Measurements from ENCODE around the gene ZIC3. TPM values are rescaled to one million over a fixed set of nuclear protein-coding genes. Genes with fewer than 3 reads are reported as not detected.
"Not testable (repeated sequence)": the region's sequence is repeated elsewhere in the genome, so short reads cannot be mapped to it uniquely, and the experiment has no call there.

ZIC3 gene
- total RNA-seq (not detected), total RNA-seq (0 reads per million in 2 donors)

DNA sequence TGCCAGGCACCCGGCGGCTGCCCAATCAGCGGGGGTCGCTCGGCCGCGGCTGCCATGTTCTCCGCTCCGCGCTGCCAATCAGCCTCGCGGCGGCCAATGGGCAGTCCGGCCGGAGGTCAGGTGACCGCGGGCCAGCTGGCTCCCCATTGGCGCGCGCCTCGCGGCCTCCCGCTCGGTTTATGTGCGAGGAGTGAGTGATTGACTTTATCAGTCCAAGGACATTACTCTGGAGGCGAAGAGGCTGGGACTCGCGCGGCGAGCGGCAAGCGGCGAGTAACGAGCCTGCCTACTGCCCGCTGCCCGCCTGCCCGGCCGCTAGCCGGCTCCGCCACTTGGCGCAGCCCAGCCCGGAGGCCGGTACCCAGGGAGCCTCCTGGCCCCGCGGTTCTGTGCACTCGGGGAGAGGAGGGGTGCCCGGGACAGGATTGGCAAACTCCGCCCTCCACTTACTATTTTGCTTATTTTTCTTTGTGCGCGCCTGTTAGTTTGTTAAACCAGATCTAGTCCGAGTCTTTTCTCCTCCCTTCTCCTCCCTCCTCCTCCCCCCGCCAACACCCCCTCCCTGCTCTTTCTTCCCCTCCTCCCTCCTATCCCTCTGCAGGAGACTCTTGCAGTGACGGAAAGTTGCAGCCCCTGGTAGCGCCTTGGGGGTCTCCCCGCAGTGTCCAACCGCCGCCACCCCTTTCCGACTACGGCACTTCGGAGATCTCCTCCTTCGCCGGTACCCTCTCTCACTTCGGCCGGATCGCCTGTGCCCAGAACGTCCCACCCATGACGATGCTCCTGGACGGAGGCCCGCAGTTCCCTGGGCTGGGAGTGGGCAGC, at the start of gene ZIC3:
Gene ZIC3 (plus strand): TSS at position 207 of the 825 bp plus-strand sequence. CDS start 565 bp downstream, at position 772.
- no peaks in the 10 kb centered on the region for H3K36me3 Mint-ChIP-seq (ENCODE audit: low read depth)
- peak within 1 kb of the TSS; percentile 37 for H3K4me3 Mint-ChIP-seq
- peaks cover 42% of the 10 kb centered on the region for H3K27me3 Mint-ChIP-seq
- DNase-seq (no peak), ATAC-seq (no peak)
- H3K9me3 ChIP-seq (ENCODE audit: control insufficient read depth, low read length, poor library complexity, severe bottlenecking), result no peaks in the 10 kb centered on the region
- no peak within 1 kb of the TSS for H3K27ac Mint-ChIP-seq
- H3K4me1 Mint-ChIP-seq, result peaks cover 4% of the 10 kb centered on the region

DNA sequence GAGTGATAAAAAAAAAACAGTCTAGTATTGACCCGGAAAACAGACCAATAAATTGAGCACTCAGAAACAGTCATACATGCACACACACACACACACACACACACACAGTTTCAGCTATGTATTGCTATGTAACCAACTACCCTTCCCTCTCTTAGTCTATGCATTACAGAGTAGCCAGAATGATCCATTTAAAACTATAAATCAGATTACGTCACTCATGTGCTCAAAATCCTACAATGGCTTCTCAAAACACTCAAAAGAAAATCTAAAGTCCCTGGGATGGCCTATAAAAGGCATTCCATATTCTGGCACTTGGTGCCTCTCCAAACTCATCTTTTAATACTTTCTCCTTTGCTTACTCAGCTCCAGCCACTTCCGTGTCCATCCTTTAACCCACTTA, 46.5 kb upstream of the ZIC3 start:
- no peaks in the 10 kb centered on the region for H3K4me1 Mint-ChIP-seq
- H3K9me3 ChIP-seq (ENCODE audit: control insufficient read depth, low read length, poor library complexity, severe bottlenecking), result no peaks in the 10 kb centered on the region
- ATAC-seq, result no peak
- peaks cover 10% of the 10 kb centered on the region for H3K27me3 Mint-ChIP-seq
- no peak overlapping the region for H3K4me3 Mint-ChIP-seq
- no peak for DNase-seq
- no peak overlapping the region for H3K27ac Mint-ChIP-seq
- no peaks in the 10 kb centered on the region for H3K36me3 Mint-ChIP-seq (ENCODE audit: low read depth)

DNA sequence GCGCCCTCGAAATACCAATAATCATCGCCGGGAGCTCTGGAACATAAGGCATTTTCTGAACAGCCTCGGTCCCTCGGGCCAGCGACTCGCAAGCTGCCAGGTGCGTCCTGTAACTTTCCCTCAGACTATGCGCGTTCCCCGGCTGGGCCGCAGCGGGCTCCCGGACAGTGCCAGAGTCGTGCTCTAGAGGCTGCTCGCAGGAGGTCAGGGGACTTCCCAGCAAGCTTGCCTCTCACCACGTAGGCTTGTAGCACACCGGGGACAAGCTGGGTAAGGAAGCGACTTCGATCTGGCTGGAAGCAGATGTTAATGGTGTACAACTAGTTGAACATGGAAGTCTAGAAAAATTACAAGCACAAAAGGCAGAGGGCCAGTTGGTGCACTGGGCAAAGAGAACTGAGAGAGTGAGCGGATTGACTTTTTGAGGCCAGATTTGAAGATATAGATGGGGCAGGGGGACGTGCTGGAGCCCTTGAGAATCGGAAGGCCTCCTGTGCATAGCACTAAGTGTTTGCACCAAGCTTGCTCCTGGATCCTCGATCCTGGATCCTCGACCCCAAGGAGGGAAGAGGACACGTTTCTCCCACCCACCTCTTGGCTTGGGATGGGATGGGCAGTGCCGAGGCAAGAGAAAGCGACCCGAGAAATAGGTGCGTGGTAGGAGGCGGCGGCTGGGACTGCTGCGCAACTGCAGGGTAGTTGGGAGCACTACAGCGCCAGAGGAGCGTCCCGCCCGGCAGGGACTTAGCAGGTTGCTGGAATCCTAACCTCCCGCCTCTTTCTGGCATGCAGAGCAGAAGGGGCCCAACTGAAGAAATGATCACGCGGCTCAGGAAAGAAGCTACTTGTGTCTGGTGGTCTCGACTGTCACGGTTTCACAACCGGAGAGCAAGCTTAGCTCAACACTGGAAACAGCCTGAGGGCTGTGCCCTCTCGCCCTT, 19.9 kb upstream of the ZIC3 start:
- Mint-ChIP-seq H3K36me3 (ENCODE audit: low read depth) (no peaks in the 10 kb centered on the region), H3K27ac (no peak overlapping the region), H3K4me3 (no peak overlapping the region), H3K4me1 (peaks cover 3% of the 10 kb centered on the region), H3K27me3 (peaks cover 39% of the 10 kb centered on the region)
- DNase-seq, result no peak
- ATAC-seq, result no peak
- H3K9me3 ChIP-seq (ENCODE audit: control insufficient read depth, low read length, poor library complexity, severe bottlenecking), result no peaks in the 10 kb centered on the region

DNA sequence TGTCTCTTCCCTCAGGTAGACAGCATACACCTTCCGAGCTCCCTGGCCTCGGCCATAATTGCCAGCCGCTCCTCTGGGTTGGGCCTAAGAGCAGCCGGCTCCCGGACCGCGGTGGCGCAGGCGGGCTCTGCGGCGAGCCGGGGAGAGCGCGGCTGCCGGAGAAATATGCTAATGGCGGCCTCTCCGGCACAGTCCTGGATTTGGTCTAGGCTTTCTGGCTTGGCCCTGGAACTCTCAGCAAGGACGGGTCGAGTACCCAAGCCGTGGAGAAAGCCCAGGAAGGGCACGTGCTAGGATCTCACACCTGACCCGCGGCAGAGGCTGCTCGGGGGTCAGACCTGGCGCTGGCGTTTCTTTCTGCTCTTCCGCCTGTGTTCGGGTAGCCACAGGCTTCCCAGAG, 18.6 kb upstream of the ZIC3 start:
- Mint-ChIP-seq H3K4me3 (no peak overlapping the region), H3K36me3 (ENCODE audit: low read depth) (no peaks in the 10 kb centered on the region), H3K27ac (no peak overlapping the region), H3K27me3 (peaks cover 45% of the 10 kb centered on the region), H3K4me1 (peaks cover 5% of the 10 kb centered on the region)
- H3K9me3 ChIP-seq (ENCODE audit: control insufficient read depth, low read length, poor library complexity, severe bottlenecking), result no peaks in the 10 kb centered on the region
- DNase-seq (no peak), ATAC-seq (no peak)

DNA sequence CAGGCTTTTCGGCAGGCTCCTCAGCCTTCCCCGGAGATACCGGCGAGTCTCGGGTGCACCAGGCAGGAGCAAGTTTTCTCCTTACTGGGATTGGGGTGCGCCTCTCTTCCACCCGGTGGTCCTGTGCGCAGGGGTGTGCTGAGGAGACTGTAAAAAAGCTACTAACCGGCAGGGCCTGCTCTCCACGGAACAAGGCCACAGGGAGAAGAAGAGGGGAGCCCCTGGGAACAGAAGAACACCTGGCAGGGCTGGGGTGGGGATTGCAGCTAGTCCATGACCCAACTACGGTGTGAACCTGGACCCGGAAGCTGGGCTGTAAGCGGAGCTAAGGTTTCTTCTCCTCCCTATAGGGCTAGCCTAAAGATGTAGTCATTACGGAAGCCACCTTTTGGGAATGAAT, 17.7 kb upstream of the ZIC3 start:
- no peak overlapping the region for H3K27ac Mint-ChIP-seq
- peaks cover 45% of the 10 kb centered on the region for H3K27me3 Mint-ChIP-seq
- H3K4me1 Mint-ChIP-seq, result peaks cover 5% of the 10 kb centered on the region
- DNase-seq, result no peak
- no peaks in the 10 kb centered on the region for H3K9me3 ChIP-seq (ENCODE audit: control insufficient read depth, low read length, poor library complexity, severe bottlenecking)
- no peak overlapping the region for H3K4me3 Mint-ChIP-seq
- no peaks in the 10 kb centered on the region for H3K36me3 Mint-ChIP-seq (ENCODE audit: low read depth)
- no peak for ATAC-seq

DNA sequence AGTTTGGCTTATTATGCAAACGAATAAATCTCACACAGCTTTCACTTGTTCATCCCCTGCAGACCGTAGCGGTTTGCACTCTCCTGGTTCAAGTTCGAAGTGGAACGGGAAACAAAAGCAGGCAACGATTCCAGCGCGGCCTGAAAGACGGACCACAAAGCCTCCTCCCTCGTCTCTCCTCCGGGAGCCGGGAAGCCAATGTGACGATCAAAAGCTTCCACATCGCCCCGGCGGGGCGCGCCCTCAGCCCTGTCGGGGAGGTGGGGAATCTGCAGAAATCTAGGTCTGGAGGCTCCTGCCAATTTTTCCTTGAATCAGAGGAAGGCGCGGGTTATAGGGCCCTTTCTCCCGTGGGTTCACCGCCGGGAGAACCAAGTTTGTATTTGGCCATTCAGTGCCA, 16.9 kb upstream of the ZIC3 start:
- Mint-ChIP-seq H3K4me3 (no peak overlapping the region), H3K27ac (no peak overlapping the region), H3K4me1 (peaks cover 5% of the 10 kb centered on the region), H3K27me3 (peaks cover 45% of the 10 kb centered on the region), H3K36me3 (ENCODE audit: low read depth) (no peaks in the 10 kb centered on the region)
- H3K9me3 ChIP-seq (ENCODE audit: control insufficient read depth, low read length, poor library complexity, severe bottlenecking), result no peaks in the 10 kb centered on the region
- ATAC-seq (no peak), DNase-seq (no peak)

DNA sequence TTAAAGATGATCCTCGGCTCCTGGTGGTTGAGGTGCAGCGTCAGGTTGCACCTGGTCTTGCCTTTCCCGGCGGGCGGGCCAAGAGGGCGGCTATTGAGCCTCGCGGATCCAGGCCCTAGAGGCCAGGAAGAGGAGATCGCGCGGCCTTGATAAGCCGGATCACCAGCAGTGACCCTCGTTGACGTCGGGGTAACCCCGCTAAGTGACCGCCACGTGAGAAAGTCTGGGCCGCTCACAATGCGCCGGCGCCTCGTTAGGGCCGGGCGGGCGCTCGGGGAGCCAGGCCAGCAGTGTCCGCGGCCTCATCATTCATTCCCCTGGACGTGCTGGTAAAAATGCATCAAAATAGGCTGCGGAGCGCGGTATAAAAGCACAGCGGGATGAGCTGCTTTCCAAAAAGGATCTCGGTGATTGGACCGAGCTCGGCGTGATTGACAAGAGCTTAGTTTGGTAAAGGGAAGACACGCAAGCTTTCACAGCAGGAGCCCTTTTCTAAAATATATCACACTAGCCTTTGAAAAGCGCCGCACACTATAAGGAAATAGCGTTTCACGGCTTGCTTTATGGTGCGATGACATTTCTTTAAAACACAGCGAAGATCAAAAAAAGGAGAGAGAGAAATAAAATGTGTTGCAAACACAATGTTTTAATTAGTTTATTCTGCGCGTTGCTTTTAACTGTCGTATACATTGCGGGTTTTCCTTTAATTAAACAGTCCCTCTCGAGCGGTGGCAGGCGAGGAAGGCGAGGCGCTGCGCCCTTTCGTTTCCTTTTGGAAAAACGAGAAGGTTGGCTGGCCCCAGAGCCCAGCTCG, 15.9 kb upstream of the ZIC3 start:
- H3K27ac Mint-ChIP-seq, result no peak overlapping the region
- H3K36me3 Mint-ChIP-seq (ENCODE audit: low read depth), result no peaks in the 10 kb centered on the region
- no peaks in the 10 kb centered on the region for H3K9me3 ChIP-seq (ENCODE audit: control insufficient read depth, low read length, poor library complexity, severe bottlenecking)
- no peak for DNase-seq
- ATAC-seq, result no peak
- H3K27me3 Mint-ChIP-seq, result peaks cover 39% of the 10 kb centered on the region
- peaks cover 5% of the 10 kb centered on the region for H3K4me1 Mint-ChIP-seq
- no peak overlapping the region for H3K4me3 Mint-ChIP-seq

DNA sequence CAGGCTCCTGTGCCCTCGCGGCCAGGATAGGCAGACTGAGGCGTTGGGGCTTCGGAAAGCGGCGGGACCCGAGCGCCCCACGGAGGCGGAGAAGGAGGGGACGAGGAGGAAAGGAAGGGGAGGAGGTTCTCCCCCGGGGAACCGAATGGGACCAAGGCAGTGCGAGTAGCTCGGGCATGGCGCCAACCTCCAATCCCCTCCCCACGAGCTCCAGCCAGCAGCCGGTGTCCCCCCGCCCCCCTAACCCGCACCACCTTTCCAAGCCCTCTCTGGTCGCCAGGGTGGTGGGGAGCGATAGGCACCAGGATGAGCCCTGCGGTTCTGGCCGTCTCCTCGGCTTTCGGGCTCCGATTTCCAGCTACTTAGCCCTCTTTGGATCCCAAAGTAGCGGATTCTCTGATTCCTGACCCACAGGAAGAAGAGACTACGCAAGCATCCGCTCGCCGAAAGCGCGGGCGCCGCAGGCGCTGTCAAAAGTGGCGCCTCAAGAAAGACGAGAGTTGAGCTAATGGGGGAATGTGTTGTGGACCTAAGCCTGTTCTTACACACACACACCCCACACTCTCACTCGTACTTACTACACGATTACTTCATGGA, 15.2 kb upstream of the ZIC3 start:
- DNase-seq (no peak), ATAC-seq (no peak)
- no peaks in the 10 kb centered on the region for H3K36me3 Mint-ChIP-seq (ENCODE audit: low read depth)
- peaks cover 33% of the 10 kb centered on the region for H3K27me3 Mint-ChIP-seq
- H3K27ac Mint-ChIP-seq, result no peak overlapping the region
- H3K9me3 ChIP-seq (ENCODE audit: control insufficient read depth, low read length, poor library complexity, severe bottlenecking), result no peaks in the 10 kb centered on the region
- no peak overlapping the region for H3K4me3 Mint-ChIP-seq
- H3K4me1 Mint-ChIP-seq, result peaks cover 5% of the 10 kb centered on the region

DNA sequence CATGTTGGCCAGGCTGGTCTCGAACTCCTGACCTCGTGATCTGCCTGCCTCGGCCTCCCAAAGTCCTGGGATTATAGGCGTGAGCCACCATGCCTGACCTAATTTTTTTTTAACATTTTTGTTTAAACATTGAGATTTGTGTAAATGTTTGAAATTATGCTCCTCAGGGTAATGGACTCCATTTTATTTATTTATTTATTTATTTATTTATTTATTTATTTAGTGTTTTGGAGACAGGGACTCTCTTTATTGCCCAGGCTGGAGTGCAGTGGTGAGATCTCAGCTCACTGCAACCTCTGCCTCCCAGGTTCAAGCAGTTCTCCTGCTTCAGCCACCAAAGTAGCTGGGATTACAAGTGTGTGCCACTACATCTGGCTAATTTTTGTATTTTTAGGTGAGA, 13.8 kb upstream of the ZIC3 start:
- not testable (repeated sequence) for H3K36me3 Mint-ChIP-seq (ENCODE audit: low read depth); DNase-seq; H3K9me3 ChIP-seq (ENCODE audit: control insufficient read depth, low read length, poor library complexity, severe bottlenecking); H3K4me1 Mint-ChIP-seq; H3K27ac Mint-ChIP-seq; ATAC-seq; H3K4me3 Mint-ChIP-seq
- H3K27me3 Mint-ChIP-seq, result peaks cover 23% of the 10 kb centered on the region

DNA sequence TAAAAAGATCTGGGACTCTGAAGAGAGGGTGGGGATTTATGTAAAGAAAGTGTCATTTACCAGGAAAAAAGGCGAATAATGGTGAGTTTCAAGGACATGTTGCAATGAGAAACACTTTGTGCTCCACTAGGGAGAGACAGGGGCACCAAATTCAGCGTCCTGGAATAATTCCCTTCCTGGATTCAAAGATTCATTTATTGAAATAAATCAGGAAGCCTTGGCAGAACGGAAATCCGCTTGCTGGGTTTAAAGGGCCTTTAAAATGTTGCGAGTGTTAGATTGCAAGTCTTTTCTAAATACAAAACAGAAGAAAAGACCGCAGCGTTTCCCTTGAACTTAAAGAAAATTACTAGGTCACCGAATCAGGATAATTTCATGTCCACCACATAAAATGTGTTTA, 3.8 kb upstream of the ZIC3 start:
- H3K9me3 ChIP-seq (ENCODE audit: control insufficient read depth, low read length, poor library complexity, severe bottlenecking), result no peaks in the 10 kb centered on the region
- H3K4me1 Mint-ChIP-seq, result no peaks in the 10 kb centered on the region
- DNase-seq, result no peak
- H3K36me3 Mint-ChIP-seq (ENCODE audit: low read depth), result no peaks in the 10 kb centered on the region
- H3K27me3 Mint-ChIP-seq, result peaks cover 30% of the 10 kb centered on the region
- no peak overlapping the region for H3K4me3 Mint-ChIP-seq
- no peak for ATAC-seq
- no peak overlapping the region for H3K27ac Mint-ChIP-seq

DNA sequence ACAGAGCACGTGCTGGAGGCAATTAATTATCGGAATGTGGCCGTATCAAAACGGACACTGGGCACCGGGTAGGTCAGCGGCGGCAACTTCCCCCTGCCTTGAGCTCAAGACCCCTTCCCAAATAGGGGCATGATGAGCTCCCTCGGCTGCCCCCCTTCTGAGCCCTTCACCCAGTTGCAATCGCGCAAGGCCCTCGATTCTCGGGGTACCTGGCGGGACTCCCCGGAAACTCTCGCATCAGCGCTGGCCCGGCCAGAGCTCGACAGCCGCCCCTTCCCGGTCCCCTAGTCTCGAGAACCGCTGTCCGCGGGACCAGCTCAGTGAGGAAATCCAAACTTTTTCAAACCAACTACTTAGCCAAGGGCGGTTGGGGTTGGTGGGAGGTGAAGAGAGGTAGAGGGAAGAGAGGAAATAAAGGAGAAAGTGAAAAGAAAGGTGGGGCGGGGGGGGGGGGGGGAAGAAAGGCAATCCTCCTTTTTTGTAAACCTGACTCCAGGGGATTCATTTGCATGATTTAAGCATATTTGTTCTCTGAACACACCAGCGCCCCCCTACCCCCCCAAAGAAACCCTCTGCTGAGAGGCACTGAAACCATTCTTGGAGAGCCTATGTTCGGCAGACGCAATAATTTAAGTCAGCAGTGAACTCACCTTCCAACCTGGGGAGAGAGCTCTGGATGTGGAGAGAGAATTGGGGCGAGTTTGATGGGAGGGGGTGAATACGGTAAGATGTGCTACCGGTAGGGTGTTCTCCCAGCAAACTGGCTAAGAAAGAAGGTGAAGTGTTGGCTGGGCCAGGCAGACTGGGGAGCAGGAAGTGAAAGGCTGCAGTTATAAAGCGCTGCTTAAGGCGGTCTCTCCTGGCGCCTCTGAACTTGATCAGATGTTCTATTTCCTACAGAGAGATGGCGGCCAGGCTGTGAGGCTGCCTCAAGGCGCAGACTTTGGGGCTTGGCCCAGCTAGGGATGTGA, 2.0 kb upstream of the ZIC3 start:
- Mint-ChIP-seq H3K36me3 (ENCODE audit: low read depth) (no peaks in the 10 kb centered on the region), H3K27ac (no peak overlapping the region), H3K4me1 (peaks cover 4% of the 10 kb centered on the region), H3K4me3 (no peak overlapping the region), H3K27me3 (peaks cover 35% of the 10 kb centered on the region)
- ATAC-seq, result no peak
- no peaks in the 10 kb centered on the region for H3K9me3 ChIP-seq (ENCODE audit: control insufficient read depth, low read length, poor library complexity, severe bottlenecking)
- no peak for DNase-seq
